Caki2 (cell line): ENCODE measurements around the gene CSTF1. TPM values are rescaled to one million over a fixed set of nuclear protein-coding genes. Genes with fewer than 3 reads are reported as not detected.

Experiments used
- DNase-seq: peaks from one replicate; pipeline ENCODE4 v3.0.0-alpha.2; 2015; ENCODE audit warnings: low read depth
- in situ Hi-C: cut with HindIII; loops from 2 replicates; pipeline ENCODE4 v1.10.0; 2016; ENCODE audit warnings: low sequenced_read_pairs, low pct_unique_long_range_greater_than_20kb, mixed read lengths
- total RNA-seq: library from RNA; depleted of rRNA; stranded (reverse); fragments of >200 nt; shearing (Covaris generic); gene quantifications from 2 replicates; pipeline ENCODE4 v1.2.3, GENCODE V29; 2014; ENCODE audit warnings: low replicate concordance

Gene CSTF1
- total RNA-seq, 1 experiment from 2014 or later = 61.1 TPM

- in situ Hi-C loops = no loop called here
- DNase-seq = no peak
Observed at GRCh38 chr20:56437196-56437960, 44.9 kb downstream of the CSTF1 start.

- DNase-seq = no peak
- in situ Hi-C loops = no loop called here
Observed at GRCh38 chr20:56438284-56438683, 45.8 kb downstream of the CSTF1 start.

GRCh38 chr20:56439771-56440291 lies 47.4 kb downstream of the CSTF1 start:
- in situ Hi-C loops = no loop called here
- no peak for DNase-seq

GRCh38 chr20:56440346-56441007 lies 48.0 kb downstream of the CSTF1 start:
- DNase-seq = no peak
- in situ Hi-C loops = no loop called here

- no peak for DNase-seq
- in situ Hi-C loops = no loop called here
Observed at GRCh38 chr20:56442389-56443365, 50.2 kb downstream of the CSTF1 start.

GRCh38 chr20:56443654-56444540 lies 51.5 kb downstream of the CSTF1 start:
- DNase-seq = no peak
- in situ Hi-C loops = no loop called here

GRCh38 chr20:56445130-56445529 lies 52.7 kb downstream of the CSTF1 start:
- in situ Hi-C loops = no loop called here
- DNase-seq = no peak

DNA sequence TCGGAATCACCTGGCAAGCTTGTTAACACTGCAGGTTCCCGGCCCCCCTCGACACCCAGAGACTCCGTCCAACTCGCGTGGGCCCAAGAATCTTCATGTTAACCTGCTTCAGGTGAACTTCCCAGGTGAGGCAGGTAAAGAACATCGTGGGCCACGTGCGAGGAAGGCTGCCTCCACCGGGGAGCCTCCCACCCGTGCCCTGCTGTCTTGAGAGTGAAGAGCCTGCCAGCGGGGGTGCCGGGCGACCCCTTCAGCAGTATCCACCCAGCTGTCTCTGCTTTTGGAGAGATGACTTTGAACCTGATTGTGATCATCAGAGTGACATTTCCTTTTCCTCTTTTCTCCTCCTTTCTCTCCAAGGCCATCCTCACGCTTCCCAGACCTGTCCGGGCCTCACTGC lies 53.1 kb downstream of the CSTF1 start:
- no peak for DNase-seq
- in situ Hi-C loops = no loop called here

GRCh38 chr20:56447227-56447626 lies 54.8 kb downstream of the CSTF1 start:
- in situ Hi-C loops = no loop called here

DNA sequence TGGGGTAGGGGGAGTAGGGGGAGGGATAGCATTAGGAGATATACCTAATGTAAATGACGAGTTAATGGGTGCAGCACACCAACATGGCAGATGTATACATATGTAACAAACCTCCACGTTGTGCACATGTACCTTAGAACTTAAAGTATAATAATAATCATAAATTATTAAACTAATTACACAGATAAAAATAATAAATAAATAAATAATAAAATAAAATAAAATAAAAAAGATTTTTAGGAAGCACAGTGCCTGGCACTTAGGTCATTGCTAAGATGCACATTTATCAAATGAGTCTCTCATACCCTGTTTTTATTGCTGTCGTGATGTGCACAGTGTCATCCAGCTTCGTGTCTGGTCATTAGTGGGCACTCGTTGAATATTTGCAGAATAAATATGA lies 57.0 kb downstream of the CSTF1 start:
- in situ Hi-C loops = no loop called here

More at GRCh38 chr20:56447227-56447626, 54.8 kb downstream of the CSTF1 start:
- no peak for DNase-seq

GRCh38 chr20:56451056-56451765 lies 58.8 kb downstream of the CSTF1 start:
- in situ Hi-C loops = no loop called here
- no peak for DNase-seq

More for the DNA sequence above, 57.0 kb downstream of the CSTF1 start:
- no peak for DNase-seq

GRCh38 chr20:56453352-56453751 lies 60.9 kb downstream of the CSTF1 start:
- DNase-seq = no peak
- in situ Hi-C loops = no loop called here

GRCh38 chr20:56454754-56455153 lies 62.3 kb downstream of the CSTF1 start:
- DNase-seq = no peak
- in situ Hi-C loops = no loop called here
